Measurements from ENCODE around the gene ANXA4. TPM values are rescaled to one million over a fixed set of nuclear protein-coding genes. Genes with fewer than 3 reads are reported as not detected.

Gene ANXA4
- total and polyA plus RNA-seq, 2 of the 13 experiments (the other 11 are each of a cell fraction or from before 2014, with no cell fraction given): 155 to 168 TPM

DNA sequence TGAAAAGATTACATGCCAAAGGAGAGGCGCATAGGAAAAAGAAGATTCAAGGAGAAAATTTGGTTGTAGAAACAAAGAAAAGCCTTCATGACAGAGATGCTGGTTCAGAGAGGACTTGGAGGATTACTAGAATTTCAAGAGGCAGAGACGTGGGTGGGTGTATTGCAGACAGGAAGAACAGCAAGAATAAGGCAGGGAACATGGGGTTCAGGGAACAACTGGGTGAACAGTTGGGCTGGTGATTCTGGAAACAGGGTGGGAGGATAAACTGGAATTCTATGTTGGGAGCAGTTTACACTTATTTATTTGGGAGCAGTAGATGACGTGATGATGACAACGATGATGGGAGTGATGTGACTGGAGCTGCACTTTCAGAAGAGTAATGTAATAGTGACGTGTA, 69.1 kb downstream of the ANXA4 start:
- BruUV-seq (replicated peaks): no TSS peak
- ChIA-PET CTCF (ENCODE audit: low intra/inter-chr PET ratio, low total read pairs) (no interaction called here), POLR2A (no interaction called here)
- intact Hi-C loops (cut with micrococcal nuclease; ENCODE audit: unreplicated experiment): no loop called here
- Histone ChIP-seq H3K4me2 (ENCODE audit: low read depth, low read length) (no peak overlapping the region), H3K4me3 (replicated peaks in 1 of 3; ENCODE audit: insufficient read depth in 1 of 3, low read depth in 2 of 3, low read length in 3 of 3) (no peak overlapping the region), H4K20me1 (ENCODE audit: insufficient read depth, low read length) (no peaks in the 10 kb centered on the region), H3K4me1 (ENCODE audit: insufficient read depth, low read length) (0 out of 2 replicates have a peak, but pooled peaks cover under 1% of the 10 kb centered on the region), H3K9ac (ENCODE audit: insufficient read depth, low read depth, low read length) (no peak overlapping the region), H2AFZ (ENCODE audit: low read length) (no peak overlapping the region), H3K27ac (ENCODE audit: extremely low read length, insufficient read depth, low read length) (no peak overlapping the region), H3K27me3 (ENCODE audit: control insufficient read depth in 1 of 2, insufficient read depth in 2 of 2, low read length in 2 of 2) (no peaks in the 10 kb centered on the region), H3K36me3 (replicated peaks in 1 of 2; ENCODE audit: control insufficient read depth in 1 of 2, insufficient read depth in 2 of 2, low read length in 2 of 2) (peaks cover 38 to 80% of the 10 kb centered on the region in 2 experiments), H3K9me3 (ENCODE audit: low read length) (no peaks in the 10 kb centered on the region), H3K79me2 (ENCODE audit: insufficient read depth, low read length) (no peaks in the 10 kb centered on the region)
- no peak for DNase-seq (ENCODE audit: low spot score)
- FAIRE-seq: no peak
- 97% methylated on average over 5 of the region's 5 CpGs for WGBS (ENCODE audit: low lambda C conversion rate)
- in situ Hi-C loops (cut with HindIII; ENCODE audit: extremely low pct_ligation_motif_present, low pct_unique_long_range_greater_than_20kb): loop anchor here (10.0 kb wide), 1 partner anchor 246 kb away; no protein-coding TSS in a partner anchor
- TF ChIP-seq AGO2 (optimal IDR thresholded peaks at IDR 0.05; ENCODE audit: low read depth, low read length) (no peak), KDM5B (CRISPR knock-in tag; IDR thresholded peaks at IDR 0.05; ENCODE audit: borderline replicate concordance) (no peak), CEBPB (IDR thresholded peaks at IDR 0.05; ENCODE audit: borderline replicate concordance, low read depth, low read length) (no peak), CREB1 (IDR thresholded peaks at IDR 0.05) (no peak), CREB1 (CRISPR knock-in tag; IDR thresholded peaks at IDR 0.05) (no peak), TOPORS (CRISPR knock-in tag; IDR thresholded peaks at IDR 0.05) (no peak), ZNF746 (CRISPR knock-in tag; IDR thresholded peaks at IDR 0.05) (no peak), ZNF138 (CRISPR knock-in tag; IDR thresholded peaks at IDR 0.05; ENCODE audit: low read depth) (no peak), ZNF124 (CRISPR knock-in tag; IDR thresholded peaks at IDR 0.05) (no peak), TBX3 (IDR thresholded peaks at IDR 0.05; ENCODE audit: borderline replicate concordance) (no peak), ZNF180 (CRISPR knock-in tag; IDR thresholded peaks at IDR 0.05; ENCODE audit: borderline replicate concordance, low read depth) (no peak), NFYB (CRISPR knock-in tag; IDR thresholded peaks at IDR 0.05) (no peak), RBM22 (optimal IDR thresholded peaks at IDR 0.05; ENCODE audit: low read length) (no peak), ZNF317 (CRISPR knock-in tag; IDR thresholded peaks at IDR 0.05) (no peak)
- TF ChIP-seq, protein P1, sequence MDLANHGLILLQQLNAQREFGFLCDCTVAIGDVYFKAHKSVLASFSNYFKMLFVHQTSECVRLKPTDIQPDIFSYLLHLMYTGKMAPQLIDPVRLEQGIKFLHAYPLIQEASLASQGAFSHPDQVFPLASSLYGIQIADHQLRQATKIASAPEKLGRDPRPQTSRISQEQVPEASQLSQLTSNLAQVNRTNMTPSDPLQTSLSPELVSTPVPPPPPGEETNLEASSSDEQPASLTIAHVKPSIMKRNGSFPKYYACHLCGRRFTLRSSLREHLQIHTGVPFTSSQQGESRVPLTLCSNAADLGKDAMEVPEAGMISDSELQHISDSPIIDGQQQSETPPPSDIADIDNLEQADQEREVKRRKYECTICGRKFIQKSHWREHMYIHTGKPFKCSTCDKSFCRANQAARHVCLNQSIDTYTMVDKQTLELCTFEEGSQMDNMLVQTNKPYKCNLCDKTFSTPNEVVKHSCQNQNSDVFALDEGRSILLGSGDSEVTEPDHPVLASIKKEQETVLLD (CRISPR knock-in tag; IDR thresholded peaks at IDR 0.05; ENCODE audit: low read depth): no peak
- TF ChIP-seq, protein P2, sequence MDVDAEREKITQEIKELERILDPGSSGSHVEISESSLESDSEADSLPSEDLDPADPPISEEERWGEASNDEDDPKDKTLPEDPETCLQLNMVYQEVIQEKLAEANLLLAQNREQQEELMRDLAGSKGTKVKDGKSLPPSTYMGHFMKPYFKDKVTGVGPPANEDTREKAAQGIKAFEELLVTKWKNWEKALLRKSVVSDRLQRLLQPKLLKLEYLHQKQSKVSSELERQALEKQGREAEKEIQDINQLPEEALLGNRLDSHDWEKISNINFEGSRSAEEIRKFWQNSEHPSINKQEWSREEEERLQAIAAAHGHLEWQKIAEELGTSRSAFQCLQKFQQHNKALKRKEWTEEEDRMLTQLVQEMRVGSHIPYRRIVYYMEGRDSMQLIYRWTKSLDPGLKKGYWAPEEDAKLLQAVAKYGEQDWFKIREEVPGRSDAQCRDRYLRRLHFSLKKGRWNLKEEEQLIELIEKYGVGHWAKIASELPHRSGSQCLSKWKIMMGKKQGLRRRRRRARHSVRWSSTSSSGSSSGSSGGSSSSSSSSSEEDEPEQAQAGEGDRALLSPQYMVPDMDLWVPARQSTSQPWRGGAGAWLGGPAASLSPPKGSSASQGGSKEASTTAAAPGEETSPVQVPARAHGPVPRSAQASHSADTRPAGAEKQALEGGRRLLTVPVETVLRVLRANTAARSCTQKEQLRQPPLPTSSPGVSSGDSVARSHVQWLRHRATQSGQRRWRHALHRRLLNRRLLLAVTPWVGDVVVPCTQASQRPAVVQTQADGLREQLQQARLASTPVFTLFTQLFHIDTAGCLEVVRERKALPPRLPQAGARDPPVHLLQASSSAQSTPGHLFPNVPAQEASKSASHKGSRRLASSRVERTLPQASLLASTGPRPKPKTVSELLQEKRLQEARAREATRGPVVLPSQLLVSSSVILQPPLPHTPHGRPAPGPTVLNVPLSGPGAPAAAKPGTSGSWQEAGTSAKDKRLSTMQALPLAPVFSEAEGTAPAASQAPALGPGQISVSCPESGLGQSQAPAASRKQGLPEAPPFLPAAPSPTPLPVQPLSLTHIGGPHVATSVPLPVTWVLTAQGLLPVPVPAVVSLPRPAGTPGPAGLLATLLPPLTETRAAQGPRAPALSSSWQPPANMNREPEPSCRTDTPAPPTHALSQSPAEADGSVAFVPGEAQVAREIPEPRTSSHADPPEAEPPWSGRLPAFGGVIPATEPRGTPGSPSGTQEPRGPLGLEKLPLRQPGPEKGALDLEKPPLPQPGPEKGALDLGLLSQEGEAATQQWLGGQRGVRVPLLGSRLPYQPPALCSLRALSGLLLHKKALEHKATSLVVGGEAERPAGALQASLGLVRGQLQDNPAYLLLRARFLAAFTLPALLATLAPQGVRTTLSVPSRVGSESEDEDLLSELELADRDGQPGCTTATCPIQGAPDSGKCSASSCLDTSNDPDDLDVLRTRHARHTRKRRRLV (CRISPR knock-in tag; IDR thresholded peaks at IDR 0.05): no peak
- TF ChIP-seq, protein P3, sequence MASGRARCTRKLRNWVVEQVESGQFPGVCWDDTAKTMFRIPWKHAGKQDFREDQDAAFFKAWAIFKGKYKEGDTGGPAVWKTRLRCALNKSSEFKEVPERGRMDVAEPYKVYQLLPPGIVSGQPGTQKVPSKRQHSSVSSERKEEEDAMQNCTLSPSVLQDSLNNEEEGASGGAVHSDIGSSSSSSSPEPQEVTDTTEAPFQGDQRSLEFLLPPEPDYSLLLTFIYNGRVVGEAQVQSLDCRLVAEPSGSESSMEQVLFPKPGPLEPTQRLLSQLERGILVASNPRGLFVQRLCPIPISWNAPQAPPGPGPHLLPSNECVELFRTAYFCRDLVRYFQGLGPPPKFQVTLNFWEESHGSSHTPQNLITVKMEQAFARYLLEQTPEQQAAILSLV (CRISPR knock-in tag; IDR thresholded peaks at IDR 0.05; ENCODE audit: borderline replicate concordance): no peak
- TF ChIP-seq, protein P4, sequence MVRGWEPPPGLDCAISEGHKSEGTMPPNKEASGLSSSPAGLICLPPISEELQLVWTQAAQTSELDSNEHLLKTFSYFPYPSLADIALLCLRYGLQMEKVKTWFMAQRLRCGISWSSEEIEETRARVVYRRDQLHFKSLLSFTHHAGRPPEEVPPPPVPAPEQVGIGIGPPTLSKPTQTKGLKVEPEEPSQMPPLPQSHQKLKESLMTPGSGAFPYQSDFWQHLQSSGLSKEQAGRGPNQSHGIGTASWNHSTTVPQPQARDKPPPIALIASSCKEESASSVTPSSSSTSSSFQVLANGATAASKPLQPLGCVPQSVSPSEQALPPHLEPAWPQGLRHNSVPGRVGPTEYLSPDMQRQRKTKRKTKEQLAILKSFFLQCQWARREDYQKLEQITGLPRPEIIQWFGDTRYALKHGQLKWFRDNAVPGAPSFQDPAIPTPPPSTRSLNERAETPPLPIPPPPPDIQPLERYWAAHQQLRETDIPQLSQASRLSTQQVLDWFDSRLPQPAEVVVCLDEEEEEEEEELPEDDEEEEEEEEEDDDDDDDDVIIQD (CRISPR knock-in tag; IDR thresholded peaks at IDR 0.05; ENCODE audit: low read depth): no peak
- ATAC-seq: no peak

All from HepG2 (cell line).